SK-N-SH (cell line): ENCODE data around the gene MED27. TPM values are rescaled to one million over a fixed set of nuclear protein-coding genes. Genes with fewer than 3 reads are reported as not detected.

Experiments used
- CTCF ChIA-PET: fragments of 300-600, 350-600 bp; formaldehyde crosslinking; extraction: SDS; loops from one replicate; lab custom pipeline; 2021; lab: Yijun Ruan, JAX
- POLR2A ChIA-PET: fragments of 350-600 bp; sonication (Branson Sonifier 250); formaldehyde crosslinking; extraction: SDS; loops from one replicate; lab custom pipeline; 2020; ENCODE audit warnings: antibody characterized with exemption, inconsistent platforms; lab: Yijun Ruan, JAX
- DNase-seq: peaks from one replicate; pipeline ENCODE4 v3.0.0; 2012
- H2AFZ ChIP-seq: fragments of 200-600 bp; sonication (generic); 2 replicates; pipeline ENCODE4 v1.8.1; 2016; ENCODE audit warnings: antibody characterized with exemption, mild to moderate bottlenecking, low read depth
- H3F3A ChIP-seq: fragments of 200-600 bp; sonication (generic); replicated peaks from 2 replicates; pipeline ENCODE3; 2016; ENCODE audit warnings: antibody characterized with exemption, mild to moderate bottlenecking; ENCODE audit not compliant: insufficient read depth
- H3K27ac ChIP-seq, 2 experiments: fragments of 200-500 bp in 1 of 2; fragments of 200-600 bp in 1 of 2; sonication (Bioruptor generic) in 1 of 2; sonication (generic), shearing (Covaris generic) in 1 of 2; 2 replicates each; pipeline versions ENCODE4 v1.5.1 to v1.6.1; 2014 to 2016; ENCODE audit warnings: low read depth in 2 of 2, inconsistent platforms in 1 of 2, low read length in 1 of 2, mild to moderate bottlenecking in 1 of 2, mixed read lengths in 1 of 2
- H3K27me3 ChIP-seq: fragments of 200-600 bp; sonication (generic), shearing (Covaris generic); 2 replicates; pipeline ENCODE4 v1.6.1; 2016; ENCODE audit warnings: mixed run types; ENCODE audit not compliant: insufficient read depth
- H3K36me3 ChIP-seq, 2 experiments: fragments of 200-500 bp in 1 of 2; fragments of 200-600 bp in 1 of 2; sonication (Bioruptor generic) in 1 of 2; sonication (generic) in 1 of 2; replicated peaks in 1 of 2; 2 replicates each; pipeline versions ENCODE3 to v1.5.1; 2014 to 2016; ENCODE audit warnings: low read length in 1 of 2, mild to moderate bottlenecking in 1 of 2; ENCODE audit not compliant: insufficient read depth in 2 of 2, control insufficient read depth in 1 of 2
- H3K4me1 ChIP-seq, 2 experiments: fragments of 200-500 bp in 1 of 2; fragments of 200-600 bp in 1 of 2; sonication (Bioruptor generic) in 1 of 2; sonication (generic), shearing (Covaris generic) in 1 of 2; 2 replicates each; pipeline versions ENCODE4 v1.5.1 to v1.6.1; 2014 to 2016; ENCODE audit warnings: low read depth in 1 of 2, low read length in 1 of 2, mixed run types in 1 of 2; ENCODE audit not compliant: insufficient read depth in 2 of 2, control insufficient read depth in 1 of 2
- H3K4me2 ChIP-seq: fragments of 200-600 bp; sonication (generic), shearing (Covaris generic); 2 replicates; pipeline ENCODE4 v1.6.1; 2017; ENCODE audit warnings: mixed run types
- H3K4me3 ChIP-seq, 2 experiments: fragments of 200-500 bp in 1 of 2; fragments of 200-600 bp in 1 of 2; sonication (Bioruptor generic) in 1 of 2; sonication (generic), shearing (Covaris generic) in 1 of 2; 2 replicates each; pipeline versions ENCODE4 v1.5.1 to v1.8.1; 2014 to 2016; ENCODE audit warnings: low read depth in 2 of 2, inconsistent platforms in 1 of 2, low read length in 1 of 2, mild to moderate bottlenecking in 1 of 2, mixed read lengths in 1 of 2, moderate library complexity in 1 of 2
- H3K79me2 ChIP-seq: fragments of 200-600 bp; sonication (generic); 2 replicates; pipeline ENCODE4 v1.8.1; 2017; ENCODE audit warnings: mild to moderate bottlenecking; ENCODE audit not compliant: insufficient read depth
- H3K9ac ChIP-seq: fragments of 200-600 bp; sonication (generic); 2 replicates; pipeline ENCODE4 v1.6.1; 2017; ENCODE audit warnings: mixed run types
- H3K9me2 ChIP-seq: fragments of 200-600 bp; sonication (generic); 2 replicates; pipeline ENCODE4 v1.6.1; 2017; ENCODE audit warnings: mixed run types
- H3K9me3 ChIP-seq: fragments of 200-600 bp; sonication (generic); 2 replicates; pipeline ENCODE4 v1.6.1; 2017; ENCODE audit warnings: mixed run types, mild to moderate bottlenecking, moderate library complexity
- H4K20me1 ChIP-seq: fragments of 200-600 bp; sonication (generic); 2 replicates; pipeline ENCODE4 v1.6.1; 2017; ENCODE audit warnings: mild to moderate bottlenecking, mixed run types; ENCODE audit not compliant: insufficient read depth
- ELF1 ChIP-seq: IDR thresholded peaks from 2 replicates; pipeline ENCODE4 v1.4.0; 2012
- FOSL2 ChIP-seq: IDR thresholded peaks from 2 replicates; pipeline ENCODE4 v1.4.0; 2012; ENCODE audit warnings: low read depth, mild to moderate bottlenecking, moderate library complexity, borderline replicate concordance
- FOXJ3 ChIP-seq: sonication (generic); formaldehyde crosslinking; IDR thresholded peaks from 2 replicates; pipeline ENCODE4 v1.5.1; 2020; ENCODE audit warnings: mild to moderate bottlenecking, missing genetic modification reagents
- FOXM1 ChIP-seq: IDR thresholded peaks from 2 replicates; pipeline ENCODE4 v1.4.0; 2012; ENCODE audit warnings: low read depth, mild to moderate bottlenecking
- GATA2 ChIP-seq: sonication (generic); formaldehyde crosslinking; IDR thresholded peaks from 2 replicates; pipeline ENCODE4 v1.5.0; 2020; ENCODE audit warnings: mild to moderate bottlenecking, missing genetic modification reagents
- JUND ChIP-seq: IDR thresholded peaks from 2 replicates; pipeline ENCODE4 v1.4.0; 2012
- MAX ChIP-seq: IDR thresholded peaks from 2 replicates; pipeline ENCODE4 v1.4.0; 2012; ENCODE audit warnings: low read depth
- NFIC ChIP-seq: IDR thresholded peaks from 2 replicates; pipeline ENCODE4 v1.4.0; 2012; ENCODE audit warnings: borderline replicate concordance
- PBX3 ChIP-seq: IDR thresholded peaks from 2 replicates; pipeline ENCODE4; 2012
- POLR2AphosphoS5 ChIP-seq: IDR thresholded peaks from 2 replicates; pipeline ENCODE4 v1.6.1; 2012; ENCODE audit warnings: low read depth, low read length
- RAD21 ChIP-seq: IDR thresholded peaks from 2 replicates; pipeline ENCODE4 v1.6.1; 2012; ENCODE audit warnings: mild to moderate bottlenecking, low read length
- RCOR1 ChIP-seq: fragments of 150-350 bp; IDR thresholded peaks from 2 replicates; pipeline ENCODE4 v1.6.1; 2017; ENCODE audit warnings: antibody characterized with exemption, low read length
- RXRA ChIP-seq: IDR thresholded peaks from 2 replicates; pipeline ENCODE4 v1.4.0; 2012; ENCODE audit warnings: low read depth, mild to moderate bottlenecking, borderline replicate concordance
- TAF1 ChIP-seq: IDR thresholded peaks from 2 replicates; pipeline ENCODE4 v1.6.1; 2012; ENCODE audit warnings: low read depth, mild to moderate bottlenecking, low read length, moderate library complexity, borderline replicate concordance
- TEAD4 ChIP-seq: IDR thresholded peaks from 2 replicates; pipeline ENCODE4 v1.4.0; 2012; ENCODE audit warnings: mild to moderate bottlenecking, borderline replicate concordance; ENCODE audit not compliant: insufficient read depth
- WGBS: methylation state at CpG from one replicate; pipeline ENCODE4 v1.1.6; 2017; ENCODE audit warnings: low lambda C conversion rate; 5-methylcytosine and 5-hydroxymethylcytosine counted together
- polyA plus RNA-seq, 3 experiments: library from polyadenylated mRNA; depleted of rRNA; stranded (reverse); fragments of >200 nt; gene quantifications; 2 replicates each; pipeline ENCODE4 v1.2.3, GENCODE V29; 2012
- TF ChIP-seq, protein P1 (sequence below): fragments of 150-350 bp; IDR thresholded peaks from 2 replicates; pipeline ENCODE4 v1.6.1; 2017; ENCODE audit warnings: antibody characterized with exemption, low read length, low read depth, borderline replicate concordance
- TF ChIP-seq, protein P2 (sequence below): fragments of 150-350 bp; IDR thresholded peaks from 2 replicates; pipeline ENCODE4 v1.6.1; 2016; ENCODE audit warnings: mild to moderate bottlenecking, low read depth, low read length

MED27 gene
- polyA plus RNA-seq, 1 of the 3 experiments (the other 2 are of a cell fraction) = 35.0 TPM

- Histone ChIP-seq H3K4me2 (no peak overlapping the region), H3K9ac (no peak overlapping the region), H3K4me3 (no peak overlapping the region), H3K79me2 (no peaks in the 10 kb centered on the region), H3K4me1 (no peaks in the 10 kb centered on the region), H3K36me3 (no peaks in the 10 kb centered on the region), H3K27ac (no peak overlapping the region), H3F3A (no peaks in the 10 kb centered on the region), H3K27me3 (peaks cover 8% of the 10 kb centered on the region; the same call in 1 of the 2 replicates), H2AFZ (no peak overlapping the region), H4K20me1 (no peaks in the 10 kb centered on the region), H3K9me2 (no peaks in the 10 kb centered on the region), H3K9me3 (no peaks in the 10 kb centered on the region)
- no peak for DNase-seq
- TF ChIP-seq FOSL2 (no peak), ELF1 (no peak), RAD21 (no peak), POLR2AphosphoS5 (no peak), NFIC (no peak), RXRA (no peak)
- TF ChIP-seq, protein P1, sequence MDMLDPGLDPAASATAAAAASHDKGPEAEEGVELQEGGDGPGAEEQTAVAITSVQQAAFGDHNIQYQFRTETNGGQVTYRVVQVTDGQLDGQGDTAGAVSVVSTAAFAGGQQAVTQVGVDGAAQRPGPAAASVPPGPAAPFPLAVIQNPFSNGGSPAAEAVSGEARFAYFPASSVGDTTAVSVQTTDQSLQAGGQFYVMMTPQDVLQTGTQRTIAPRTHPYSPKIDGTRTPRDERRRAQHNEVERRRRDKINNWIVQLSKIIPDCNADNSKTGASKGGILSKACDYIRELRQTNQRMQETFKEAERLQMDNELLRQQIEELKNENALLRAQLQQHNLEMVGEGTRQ = no peak
- CTCF ChIA-PET = interaction anchor here (1.5 kb wide), 1 partner anchor 11 kb away, joined by 4 read pairs; no protein-coding TSS in a partner anchor
- POLR2A ChIA-PET = no interaction called here
- 75% methylated on average over 10 of the region's 20 CpGs for WGBS
Measured at GRCh38 chr9:131824155-131824594, 255.5 kb downstream of the MED27 start.

GRCh38 chr9:131823701-131824146 is 255.9 kb downstream of the MED27 start:
- ChIA-PET POLR2A (no interaction called here), CTCF (no interaction called here)

More at GRCh38 chr9:131823701-131824146, 255.9 kb downstream of the MED27 start:
- H3K4me3 ChIP-seq = no peak overlapping the region
- no peak overlapping the region for H3K9ac ChIP-seq
- no peak overlapping the region for H3K27ac ChIP-seq
- DNase-seq = no peak
- no peaks in the 10 kb centered on the region for H3F3A ChIP-seq
- no peaks in the 10 kb centered on the region for H3K4me1 ChIP-seq
- H3K79me2 ChIP-seq = no peaks in the 10 kb centered on the region
- peaks cover 9% of the 10 kb centered on the region; the same call in 1 of the 2 replicates for H3K27me3 ChIP-seq
- TF ChIP-seq FOXM1 (no peak), PBX3 (no peak), MAX (no peak), GATA2 (no peak), ELF1 (no peak), JUND (no peak), TAF1 (no peak), RCOR1 (no peak), FOXJ3 (CRISPR knock-in tag) (no peak), TEAD4 (no peak)
- TF ChIP-seq, protein P1 = no peak
- TF ChIP-seq, protein P2, sequence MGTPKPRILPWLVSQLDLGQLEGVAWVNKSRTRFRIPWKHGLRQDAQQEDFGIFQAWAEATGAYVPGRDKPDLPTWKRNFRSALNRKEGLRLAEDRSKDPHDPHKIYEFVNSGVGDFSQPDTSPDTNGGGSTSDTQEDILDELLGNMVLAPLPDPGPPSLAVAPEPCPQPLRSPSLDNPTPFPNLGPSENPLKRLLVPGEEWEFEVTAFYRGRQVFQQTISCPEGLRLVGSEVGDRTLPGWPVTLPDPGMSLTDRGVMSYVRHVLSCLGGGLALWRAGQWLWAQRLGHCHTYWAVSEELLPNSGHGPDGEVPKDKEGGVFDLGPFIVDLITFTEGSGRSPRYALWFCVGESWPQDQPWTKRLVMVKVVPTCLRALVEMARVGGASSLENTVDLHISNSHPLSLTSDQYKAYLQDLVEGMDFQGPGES = no peak
- no peak overlapping the region for H2AFZ ChIP-seq
- WGBS = 79% methylated on average over 33 of the region's 35 CpGs
- no peaks in the 10 kb centered on the region for H3K9me3 ChIP-seq
- H3K4me2 ChIP-seq = no peak overlapping the region
- no peaks in the 10 kb centered on the region for H3K9me2 ChIP-seq
- H4K20me1 ChIP-seq = no peaks in the 10 kb centered on the region
- no peaks in the 10 kb centered on the region for H3K36me3 ChIP-seq
